ENCODE results near the gene ACOXL. TPM values are rescaled to one million over a fixed set of nuclear protein-coding genes. Genes with fewer than 3 reads are reported as not detected.

Gene ACOXL
- total RNA-seq, 5 donors from 2014 or later (not counting 1 experiment from before 2014, with no cell fraction given): 0.10 TPM; not detected in 4

- Histone ChIP-seq H3K27me3 (replicated peaks in 1 of 2; ENCODE audit: control insufficient read depth in 2 of 2, extremely low read depth in 1 of 2, insufficient read depth in 2 of 2, low read length in 1 of 2) (no peaks in the 10 kb centered on the region), H3K27ac (ENCODE audit: low read length) (no peak overlapping the region), H3K36me3 (ENCODE audit: control insufficient read depth in 2 of 2, extremely low read depth in 1 of 2, insufficient read depth in 1 of 2, low read length in 1 of 2) (no peaks in the 10 kb centered on the region), H3K4me3 (ENCODE audit: control insufficient read depth in 1 of 2, extremely low read depth in 1 of 2, low read length in 1 of 2) (no peak overlapping the region), H3K9me3 (no peaks in the 10 kb centered on the region), H3K4me1 (ENCODE audit: control insufficient read depth in 1 of 2, extremely low read depth in 1 of 2, insufficient read depth in 2 of 2, low read length in 2 of 2) (peaks cover 30 to 44% of the 10 kb centered on the region in 2 experiments)
- 75% methylated on average over 7 of the region's 8 CpGs for WGBS (ENCODE audit: insufficient coverage)
- DNase-seq: no peak
- Mint-ChIP-seq H3K27ac (no peak overlapping the region), H3K9me3 (no peaks in the 10 kb centered on the region), H3K4me1 (peaks cover 34 to 42% (median 41%) of the 10 kb centered on the region in 3 donors), H3K4me3 (no peak overlapping the region), H3K27me3 (no peaks in the 10 kb centered on the region), H3K36me3 (no peaks in the 10 kb centered on the region)
- CTCF ChIA-PET: interaction anchor here in 1 of 2 donors (0.7 kb wide), 1 partner anchor 1211 kb away, joined by 3 read pairs; no protein-coding TSS in a partner anchor
- no peak for ATAC-seq (replicated peaks in 1 of 4)
- POLR2A ChIA-PET: interaction anchor here in 1 of 2 donors (0.7 kb wide), 1 partner anchor 10 kb away, joined by 3 read pairs; no protein-coding TSS in a partner anchor
Observed at GRCh38 chr2:110843959-110844510, 111.7 kb downstream of the ACOXL start.

- Histone ChIP-seq H3K4me1 (ENCODE audit: control insufficient read depth in 1 of 2, extremely low read depth in 1 of 2, insufficient read depth in 2 of 2, low read length in 2 of 2) (peaks cover 41 to 55% of the 10 kb centered on the region in 2 experiments), H3K27me3 (replicated peaks in 1 of 2; ENCODE audit: control insufficient read depth in 2 of 2, extremely low read depth in 1 of 2, insufficient read depth in 2 of 2, low read length in 1 of 2) (no peaks in the 10 kb centered on the region), H3K9me3 (no peaks in the 10 kb centered on the region), H3K36me3 (ENCODE audit: control insufficient read depth in 2 of 2, extremely low read depth in 1 of 2, insufficient read depth in 1 of 2, low read length in 1 of 2) (no peaks in the 10 kb centered on the region), H3K27ac (ENCODE audit: low read length) (peak overlapping the region; percentile 48), H3K4me3 (ENCODE audit: control insufficient read depth in 1 of 2, extremely low read depth in 1 of 2, low read length in 1 of 2) (no peak overlapping the region)
- peaks cover 53 to 71% (median 56%) of the 10 kb centered on the region in 3 donors for H3K4me1 Mint-ChIP-seq
- no peaks in the 10 kb centered on the region for H3K36me3 Mint-ChIP-seq
- peak in 2 of 4 experiments; percentile 11 to 27 for ATAC-seq (replicated peaks in 1 of 4)
- H3K4me3 Mint-ChIP-seq: peak overlapping the region in 1 of 3 donors; percentile 60
- H3K27ac Mint-ChIP-seq: peak overlapping the region in 1 of 2 donors; percentile 90
- ChIA-PET POLR2A (interaction anchor here (0.5 to 1.3 kb wide), 4 partner anchors 10 to 1799 kb away, joined by 3 to 4 read pairs (median 3); no protein-coding TSS in a partner anchor), CTCF (interaction anchor here in 1 of 2 donors (1.3 to 1.6 kb wide), 2 partner anchors 11 to 36 kb away, joined by 7 read pairs; no protein-coding TSS in a partner anchor)
- no peaks in the 10 kb centered on the region for H3K9me3 Mint-ChIP-seq
- no peaks in the 10 kb centered on the region for H3K27me3 Mint-ChIP-seq
- peak in 1 of 35 experiments; percentile 18 for DNase-seq
- 64% methylated on average over 9 of the region's 9 CpGs for WGBS (ENCODE audit: insufficient coverage)
Observed at GRCh38 chr2:110847651-110848050, 115.3 kb downstream of the ACOXL start.

GRCh38 chr2:110848071-110848470 lies 115.7 kb downstream of the ACOXL start:
- POLR2A ChIA-PET: no interaction called here
- H3K4me3 ChIP-seq (ENCODE audit: control insufficient read depth in 1 of 2, extremely low read depth in 1 of 2, low read length in 1 of 2): no peak overlapping the region
- no peaks in the 10 kb centered on the region for H3K9me3 ChIP-seq
- Mint-ChIP-seq H3K27ac (no peak overlapping the region), H3K4me3 (no peak overlapping the region), H3K27me3 (no peaks in the 10 kb centered on the region), H3K9me3 (no peaks in the 10 kb centered on the region), H3K36me3 (no peaks in the 10 kb centered on the region), H3K4me1 (peaks cover 57 to 75% (median 59%) of the 10 kb centered on the region in 3 donors)
- no peaks in the 10 kb centered on the region for H3K27me3 ChIP-seq (replicated peaks in 1 of 2; ENCODE audit: control insufficient read depth in 2 of 2, extremely low read depth in 1 of 2, insufficient read depth in 2 of 2, low read length in 1 of 2)
- peaks cover 45 to 59% of the 10 kb centered on the region in 2 experiments for H3K4me1 ChIP-seq (ENCODE audit: control insufficient read depth in 1 of 2, extremely low read depth in 1 of 2, insufficient read depth in 2 of 2, low read length in 2 of 2)
- no CpG with 5 or more reads among the region's 2 CpGs for WGBS (ENCODE audit: insufficient coverage)
- ATAC-seq (replicated peaks in 1 of 4): no peak
- no peak overlapping the region for H3K27ac ChIP-seq (ENCODE audit: low read length)
- H3K36me3 ChIP-seq (ENCODE audit: control insufficient read depth in 2 of 2, extremely low read depth in 1 of 2, insufficient read depth in 1 of 2, low read length in 1 of 2): no peaks in the 10 kb centered on the region
- CTCF ChIA-PET: no interaction called here
- no peak for DNase-seq

- H3K27me3 ChIP-seq (replicated peaks in 1 of 2; ENCODE audit: control insufficient read depth in 2 of 2, extremely low read depth in 1 of 2, insufficient read depth in 2 of 2, low read length in 1 of 2): no peaks in the 10 kb centered on the region
- Mint-ChIP-seq H3K36me3 (no peaks in the 10 kb centered on the region), H3K4me3 (no peak overlapping the region), H3K27ac (peak overlapping the region in 1 of 2 donors; percentile 42), H3K27me3 (no peaks in the 10 kb centered on the region), H3K9me3 (no peaks in the 10 kb centered on the region), H3K4me1 (peaks cover 59 to 75% (median 61%) of the 10 kb centered on the region in 3 donors)
- WGBS (ENCODE audit: insufficient coverage): 89% methylated on average over 10 of the region's 13 CpGs
- DNase-seq (no peak), ATAC-seq (replicated peaks in 1 of 4) (no peak)
- peaks cover 47 to 64% of the 10 kb centered on the region in 2 experiments for H3K4me1 ChIP-seq (ENCODE audit: control insufficient read depth in 1 of 2, extremely low read depth in 1 of 2, insufficient read depth in 2 of 2, low read length in 2 of 2)
- no peak overlapping the region for H3K4me3 ChIP-seq (ENCODE audit: control insufficient read depth in 1 of 2, extremely low read depth in 1 of 2, low read length in 1 of 2)
- H3K9me3 ChIP-seq: no peaks in the 10 kb centered on the region
- no peak overlapping the region for H3K27ac ChIP-seq (ENCODE audit: low read length)
- no peaks in the 10 kb centered on the region for H3K36me3 ChIP-seq (ENCODE audit: control insufficient read depth in 2 of 2, extremely low read depth in 1 of 2, insufficient read depth in 1 of 2, low read length in 1 of 2)
- ChIA-PET CTCF (interaction anchor here in 1 of 2 donors (0.9 kb wide), 1 partner anchor 10 kb away, joined by 4 read pairs; no protein-coding TSS in a partner anchor), POLR2A (no interaction called here)
Observed at GRCh38 chr2:110848519-110849030, 116.2 kb downstream of the ACOXL start.

- peaks cover 50 to 69% (median 56%) of the 10 kb centered on the region in 3 donors for H3K4me1 Mint-ChIP-seq
- WGBS (ENCODE audit: insufficient coverage): 91% methylated on average over 13 of the region's 13 CpGs
- no peaks in the 10 kb centered on the region for H3K9me3 Mint-ChIP-seq
- H3K27ac Mint-ChIP-seq: peak overlapping the region in 1 of 2 donors; percentile 80
- H3K36me3 Mint-ChIP-seq: no peaks in the 10 kb centered on the region
- no peak for ATAC-seq (replicated peaks in 1 of 4)
- POLR2A ChIA-PET: interaction anchor here in 1 of 2 donors (0.5 kb wide), 1 partner anchor 40 kb away, joined by 10 read pairs; no protein-coding TSS in a partner anchor
- peaks cover 42 to 63% of the 10 kb centered on the region in 2 experiments for H3K4me1 ChIP-seq (ENCODE audit: control insufficient read depth in 1 of 2, extremely low read depth in 1 of 2, insufficient read depth in 2 of 2, low read length in 2 of 2)
- H3K9me3 ChIP-seq: no peaks in the 10 kb centered on the region
- peak overlapping the region; percentile 81 for H3K27ac ChIP-seq (ENCODE audit: low read length)
- CTCF ChIA-PET: interaction anchor here in 1 of 2 donors (1.8 kb wide), 1 partner anchor 38 kb away, joined by 5 read pairs; no protein-coding TSS in a partner anchor
- no peaks in the 10 kb centered on the region for H3K27me3 ChIP-seq (replicated peaks in 1 of 2; ENCODE audit: control insufficient read depth in 2 of 2, extremely low read depth in 1 of 2, insufficient read depth in 2 of 2, low read length in 1 of 2)
- no peak overlapping the region for H3K4me3 ChIP-seq (ENCODE audit: control insufficient read depth in 1 of 2, extremely low read depth in 1 of 2, low read length in 1 of 2)
- DNase-seq: no peak
- H3K4me3 Mint-ChIP-seq: no peak overlapping the region
- no peaks in the 10 kb centered on the region for H3K27me3 Mint-ChIP-seq
- H3K36me3 ChIP-seq (ENCODE audit: control insufficient read depth in 2 of 2, extremely low read depth in 1 of 2, insufficient read depth in 1 of 2, low read length in 1 of 2): no peaks in the 10 kb centered on the region
Observed at GRCh38 chr2:110851531-110851930, 119.2 kb downstream of the ACOXL start.

GRCh38 chr2:110852051-110852450 lies 119.7 kb downstream of the ACOXL start:
- Mint-ChIP-seq H3K27me3 (no peaks in the 10 kb centered on the region), H3K27ac (peak overlapping the region; percentile 80 to 85), H3K4me1 (peaks cover 44 to 64% (median 51%) of the 10 kb centered on the region in 3 donors), H3K9me3 (no peaks in the 10 kb centered on the region), H3K4me3 (peak overlapping the region in 1 of 3 donors; percentile 65), H3K36me3 (no peaks in the 10 kb centered on the region)
- H3K4me1 ChIP-seq (ENCODE audit: control insufficient read depth in 1 of 2, extremely low read depth in 1 of 2, insufficient read depth in 2 of 2, low read length in 2 of 2): peaks cover 42 to 58% of the 10 kb centered on the region in 2 experiments
- H3K9me3 ChIP-seq: no peaks in the 10 kb centered on the region
- ChIA-PET POLR2A (no interaction called here), CTCF (interaction anchor here in 1 of 2 donors (1.3 to 1.8 kb wide), 3 partner anchors 12 to 40 kb away, joined by 4 to 5 read pairs (median 5); no protein-coding TSS in a partner anchor)
- WGBS (ENCODE audit: insufficient coverage): 54% methylated on average over 7 of the region's 11 CpGs
- H3K4me3 ChIP-seq (ENCODE audit: control insufficient read depth in 1 of 2, extremely low read depth in 1 of 2, low read length in 1 of 2): no peak overlapping the region
- H3K36me3 ChIP-seq (ENCODE audit: control insufficient read depth in 2 of 2, extremely low read depth in 1 of 2, insufficient read depth in 1 of 2, low read length in 1 of 2): no peaks in the 10 kb centered on the region
- no peaks in the 10 kb centered on the region for H3K27me3 ChIP-seq (replicated peaks in 1 of 2; ENCODE audit: control insufficient read depth in 2 of 2, extremely low read depth in 1 of 2, insufficient read depth in 2 of 2, low read length in 1 of 2)
- ATAC-seq (replicated peaks in 1 of 4): no peak
- no peak for DNase-seq
- peak overlapping the region; percentile 81 for H3K27ac ChIP-seq (ENCODE audit: low read length)
